Activated CD8-positive, alpha-beta T cell treated with anti-CD3 and anti-CD28 coated beads for 36 hours (primary cell): ENCODE measurements around the gene ANKRD33B. TPM values are rescaled to one million over a fixed set of nuclear protein-coding genes. Genes with fewer than 3 reads are reported as not detected.

Source experiments
- ATAC-seq: fragments of 200-7000 bp; cut with Tn5 transposase; one replicate; pipeline ENCODE4 v1.10.0; 2021; ENCODE audit warnings: mild to moderate bottlenecking, moderate library complexity
- CTCF ChIA-PET: fragments of 350-600 bp; sonication (Branson Sonifier 250); formaldehyde crosslinking; loops from one replicate; lab custom pipeline; 2021; ENCODE audit warnings: antibody characterized with exemption; lab: Charles Lee
- POLR2A ChIA-PET: fragments of 350-600 bp; sonication (Branson Sonifier 250); formaldehyde crosslinking; loops from one replicate; lab custom pipeline; 2021; ENCODE audit warnings: antibody characterized with exemption; lab: Charles Lee
- DNase-seq: peaks from one replicate; pipeline ENCODE4 v3.0.0-alpha.2; 2020
- H3K27ac Mint-ChIP-seq: one replicate; pipeline ENCODE4 v1.8.0; 2021; ENCODE audit warnings: mild to moderate bottlenecking, mixed read lengths
- H3K27me3 Mint-ChIP-seq: one replicate; pipeline ENCODE4 v1.8.0; 2021; ENCODE audit warnings: mixed read lengths
- H3K36me3 Mint-ChIP-seq: one replicate; pipeline ENCODE4 v1.8.0; 2021; ENCODE audit warnings: low read depth, mixed read lengths
- H3K4me1 Mint-ChIP-seq: one replicate; pipeline ENCODE4 v1.8.0; 2021; ENCODE audit warnings: low read depth, mixed read lengths
- H3K4me3 Mint-ChIP-seq: one replicate; pipeline ENCODE4 v1.8.0; 2021; ENCODE audit warnings: mild to moderate bottlenecking, moderate library complexity, mixed read lengths
- H3K9me3 Mint-ChIP-seq: one replicate; pipeline ENCODE4 v1.8.0; 2021; ENCODE audit warnings: mixed read lengths
- intact Hi-C: fragments of 100-400 bp; cut with micrococcal nuclease; formaldehyde crosslinking; loops from one replicate; pipeline ENCODE4 v1.10.0; 2022
- total RNA-seq, 2 experiments: library from RNA; stranded (reverse); gene quantifications; one replicate each; pipeline ENCODE4 v1.2.3, GENCODE V29; 2021
- TF ChIP-seq, protein P1 (sequence below): fragments of 200-600 bp; IDR thresholded peaks from one replicate; pipeline ENCODE4 v1.8.0; 2022; ENCODE audit warnings: antibody characterized with exemption, mild to moderate bottlenecking

The ANKRD33B gene
- total RNA-seq, 2 experiments from 2014 or later = 13.6 to 13.8 TPM

DNA sequence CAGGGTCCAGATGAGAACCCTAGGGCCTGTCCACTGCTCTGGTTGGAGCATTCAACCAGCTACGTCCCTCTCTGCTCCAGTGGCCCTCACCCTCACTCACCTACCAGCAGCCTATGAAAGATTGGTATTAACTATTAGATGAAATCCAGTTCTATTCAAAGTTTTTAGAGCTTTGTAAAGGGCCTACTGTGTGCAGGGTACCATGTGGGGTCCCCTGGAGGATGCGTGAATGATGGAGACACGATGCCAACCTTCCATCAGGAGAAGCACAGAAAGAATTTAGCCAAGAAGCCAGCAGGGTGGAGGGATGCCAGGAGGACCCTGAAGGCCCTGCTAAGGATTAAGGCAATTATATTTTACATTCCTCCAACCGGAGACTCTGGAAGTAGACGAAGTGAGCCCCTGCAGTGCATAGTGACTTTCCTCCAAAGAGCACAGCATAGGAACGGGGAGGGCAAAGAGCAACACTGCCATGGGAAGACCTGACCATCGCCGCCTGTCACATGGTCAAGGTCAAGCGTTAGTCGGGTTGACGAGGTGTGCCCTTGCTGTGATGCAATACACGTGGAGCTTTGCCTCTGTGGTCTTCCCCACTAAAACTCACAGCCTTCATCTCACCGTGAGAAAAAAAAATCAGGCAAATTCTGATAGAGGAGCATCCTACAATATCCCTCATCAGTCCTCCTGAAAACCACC lies 22.8 kb upstream of the ANKRD33B start:
- CTCF ChIA-PET = interaction anchor here (1.0 to 3.5 kb wide), 3 partner anchors 37 to 88 kb away, joined by 3 to 13 read pairs (median 3); no protein-coding TSS in a partner anchor
- ATAC-seq = no peak
- Mint-ChIP-seq H3K4me1 (peaks cover 17% of the 10 kb centered on the region), H3K36me3 (no peaks in the 10 kb centered on the region), H3K27ac (no peak overlapping the region), H3K9me3 (no peaks in the 10 kb centered on the region), H3K27me3 (peaks cover 26% of the 10 kb centered on the region), H3K4me3 (no peak overlapping the region)
- no peak for DNase-seq
- TF ChIP-seq, protein P1, sequence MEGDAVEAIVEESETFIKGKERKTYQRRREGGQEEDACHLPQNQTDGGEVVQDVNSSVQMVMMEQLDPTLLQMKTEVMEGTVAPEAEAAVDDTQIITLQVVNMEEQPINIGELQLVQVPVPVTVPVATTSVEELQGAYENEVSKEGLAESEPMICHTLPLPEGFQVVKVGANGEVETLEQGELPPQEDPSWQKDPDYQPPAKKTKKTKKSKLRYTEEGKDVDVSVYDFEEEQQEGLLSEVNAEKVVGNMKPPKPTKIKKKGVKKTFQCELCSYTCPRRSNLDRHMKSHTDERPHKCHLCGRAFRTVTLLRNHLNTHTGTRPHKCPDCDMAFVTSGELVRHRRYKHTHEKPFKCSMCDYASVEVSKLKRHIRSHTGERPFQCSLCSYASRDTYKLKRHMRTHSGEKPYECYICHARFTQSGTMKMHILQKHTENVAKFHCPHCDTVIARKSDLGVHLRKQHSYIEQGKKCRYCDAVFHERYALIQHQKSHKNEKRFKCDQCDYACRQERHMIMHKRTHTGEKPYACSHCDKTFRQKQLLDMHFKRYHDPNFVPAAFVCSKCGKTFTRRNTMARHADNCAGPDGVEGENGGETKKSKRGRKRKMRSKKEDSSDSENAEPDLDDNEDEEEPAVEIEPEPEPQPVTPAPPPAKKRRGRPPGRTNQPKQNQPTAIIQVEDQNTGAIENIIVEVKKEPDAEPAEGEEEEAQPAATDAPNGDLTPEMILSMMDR = no peak
- intact Hi-C loops = no loop called here
- POLR2A ChIA-PET = interaction anchor here (0.6 kb wide), 1 partner anchor 12 kb away, joined by 3 read pairs; no protein-coding TSS in a partner anchor

DNA sequence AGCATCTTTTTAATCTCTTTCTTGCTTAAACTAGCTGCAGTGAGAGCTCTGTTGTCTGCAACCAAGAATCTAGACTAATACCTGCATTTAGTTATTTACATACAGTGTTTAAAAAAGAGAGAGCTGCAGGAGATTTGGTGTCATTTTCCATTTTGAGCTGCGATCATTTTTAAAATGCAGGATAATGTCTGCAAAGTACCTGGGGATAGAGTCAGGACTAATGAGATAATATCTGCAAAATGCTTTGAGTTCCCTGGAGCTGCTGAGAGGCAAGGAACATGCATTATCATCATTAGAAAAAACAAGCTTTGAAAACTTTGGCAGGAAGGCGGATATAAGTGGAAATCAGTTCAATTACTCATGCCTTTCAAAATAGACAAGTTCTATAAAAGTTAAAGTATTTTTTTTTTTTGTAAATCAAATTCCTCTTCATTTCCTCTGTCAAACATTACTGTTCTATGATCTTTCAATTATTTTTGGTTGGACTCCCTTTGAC lies 21.8 kb upstream of the ANKRD33B start:
- CTCF ChIA-PET = interaction anchor here (1.0 to 3.5 kb wide), 3 partner anchors 38 to 89 kb away, joined by 3 to 13 read pairs (median 3); no protein-coding TSS in a partner anchor
- Mint-ChIP-seq H3K4me3 (no peak overlapping the region), H3K9me3 (no peaks in the 10 kb centered on the region), H3K27me3 (peaks cover 26% of the 10 kb centered on the region), H3K4me1 (peaks cover 12% of the 10 kb centered on the region), H3K36me3 (no peaks in the 10 kb centered on the region), H3K27ac (no peak overlapping the region)
- intact Hi-C loops = no loop called here
- no peak for DNase-seq
- POLR2A ChIA-PET = interaction anchor here (0.8 kb wide), 1 partner anchor 93 kb away, joined by 3 read pairs; no protein-coding TSS in a partner anchor
- TF ChIP-seq, protein P1 = no peak
- no peak for ATAC-seq

DNA sequence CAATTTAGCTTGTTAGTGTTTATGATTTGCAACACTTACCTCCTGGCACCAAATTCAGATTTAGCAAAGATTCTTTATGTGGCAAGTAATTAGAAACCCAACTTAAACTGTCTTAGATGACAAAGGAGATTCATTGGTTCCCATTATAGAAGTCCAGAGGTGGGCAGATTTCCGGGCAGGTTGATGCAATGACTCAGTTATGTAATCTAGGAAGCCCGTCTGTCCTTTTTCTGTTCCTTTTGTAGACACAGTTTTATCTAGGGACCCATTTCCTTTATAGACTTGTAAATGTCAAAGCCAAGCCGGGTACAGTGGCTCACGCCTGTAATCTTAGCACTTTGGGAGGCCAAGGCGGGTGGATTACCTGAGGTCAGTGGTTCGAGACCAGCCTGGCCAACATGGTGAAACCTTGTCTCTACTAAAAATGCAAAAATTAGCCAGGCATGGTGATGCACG lies 20.3 kb upstream of the ANKRD33B start:
- ATAC-seq (no peak), DNase-seq (no peak)
- ChIA-PET POLR2A (no interaction called here), CTCF (interaction anchor here (3.5 kb wide), 1 partner anchor 84 kb away, joined by 13 read pairs; no protein-coding TSS in a partner anchor)
- H3K9me3 Mint-ChIP-seq = no peaks in the 10 kb centered on the region
- intact Hi-C loops = no loop called here
- TF ChIP-seq, protein P1 = no peak
- H3K36me3 Mint-ChIP-seq = no peaks in the 10 kb centered on the region
- peaks cover 17% of the 10 kb centered on the region for H3K27me3 Mint-ChIP-seq
- no peak overlapping the region for H3K4me3 Mint-ChIP-seq
- H3K4me1 Mint-ChIP-seq = peaks cover 3% of the 10 kb centered on the region
- H3K27ac Mint-ChIP-seq = no peak overlapping the region

DNA sequence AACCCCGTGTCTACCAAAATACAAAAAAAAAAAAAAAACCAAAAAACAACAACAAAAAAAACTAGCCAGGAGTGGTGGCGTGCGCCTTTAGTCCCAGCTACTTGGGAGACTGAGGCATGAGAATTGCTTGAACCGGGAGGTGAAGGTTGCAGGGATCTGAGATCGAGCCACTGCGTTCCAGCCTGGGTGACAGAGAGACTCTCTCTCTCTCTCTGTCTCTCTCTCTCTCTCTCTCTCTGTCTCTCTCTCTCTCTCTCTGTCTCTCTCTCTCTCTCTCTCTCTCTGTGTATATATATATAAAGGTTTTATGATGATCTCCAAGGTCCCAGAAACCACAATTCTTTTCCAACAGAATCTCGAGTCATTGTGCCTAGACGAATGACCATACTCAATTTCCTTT lies 18.8 kb upstream of the ANKRD33B start:
- peaks cover 3% of the 10 kb centered on the region for H3K4me1 Mint-ChIP-seq
- peaks cover 4% of the 10 kb centered on the region for H3K9me3 Mint-ChIP-seq
- CTCF ChIA-PET = interaction anchor here (1.2 to 1.7 kb wide), 2 partner anchors 83 to 94 kb away, joined by 4 to 6 read pairs; no protein-coding TSS in a partner anchor
- DNase-seq = no peak
- H3K27me3 Mint-ChIP-seq = peaks cover 13% of the 10 kb centered on the region
- no peak overlapping the region for H3K4me3 Mint-ChIP-seq
- no peaks in the 10 kb centered on the region for H3K36me3 Mint-ChIP-seq
- POLR2A ChIA-PET = no interaction called here
- H3K27ac Mint-ChIP-seq = no peak overlapping the region
- intact Hi-C loops = no loop called here
- TF ChIP-seq, protein P1 = no peak
- no peak for ATAC-seq

DNA sequence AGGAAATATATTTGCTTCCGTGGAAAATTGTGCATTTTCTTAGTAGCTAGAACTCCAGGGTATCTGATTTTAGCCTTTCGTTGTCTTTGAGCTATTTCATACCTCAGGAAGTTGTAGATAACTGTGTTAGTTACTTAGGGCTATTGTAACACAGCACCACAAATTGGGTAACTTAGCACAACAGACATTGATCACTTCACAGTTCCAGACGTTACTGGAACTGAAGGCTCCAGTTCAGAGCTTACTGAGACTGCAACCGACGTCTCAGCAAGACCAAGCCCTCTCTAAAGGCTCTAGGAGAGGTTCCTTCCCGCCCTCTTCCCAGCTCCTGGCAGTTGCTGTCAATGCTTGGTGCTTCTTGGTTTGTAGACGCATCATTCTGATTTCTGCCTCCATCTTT lies 17.7 kb upstream of the ANKRD33B start:
- ChIA-PET POLR2A (no interaction called here), CTCF (interaction anchor here (1.7 kb wide), 1 partner anchor 82 kb away, joined by 6 read pairs; no protein-coding TSS in a partner anchor)
- TF ChIP-seq, protein P1 = no peak
- Mint-ChIP-seq H3K27ac (no peak overlapping the region), H3K4me1 (peaks cover 3% of the 10 kb centered on the region), H3K36me3 (no peaks in the 10 kb centered on the region), H3K4me3 (no peak overlapping the region), H3K9me3 (peaks cover 4% of the 10 kb centered on the region), H3K27me3 (peaks cover 13% of the 10 kb centered on the region)
- intact Hi-C loops = no loop called here
- DNase-seq = no peak
- no peak for ATAC-seq
